Mammary epithelial cell (primary cell): Measurements from ENCODE around the gene THAP4.
"Not testable (repeated sequence)": the region's sequence is repeated elsewhere in the genome, so short reads cannot be mapped to it uniquely, and the experiment has no call there.

ENCODE experiments used
- CTCF ChIP-seq, 2 donors: IDR thresholded peaks in 1 of 2; conservative IDR thresholded peaks in 1 of 2; 2 replicates each; pipeline ENCODE4 v1.5.1; 2011 to 2012; ENCODE audit warnings: inconsistent platforms in 2 of 2, low read length in 2 of 2, mild to moderate bottlenecking in 2 of 2, control low read depth in 1 of 2, low read depth in 1 of 2; ENCODE audit not compliant: insufficient read depth in 1 of 2; ENCODE audit errors: extremely low read depth in 1 of 2
- EZH2 ChIP-seq: IDR thresholded peaks from 2 replicates; pipeline ENCODE4 v1.6.1; 2012; ENCODE audit warnings: low read length, inconsistent platforms, borderline replicate concordance

DNA sequence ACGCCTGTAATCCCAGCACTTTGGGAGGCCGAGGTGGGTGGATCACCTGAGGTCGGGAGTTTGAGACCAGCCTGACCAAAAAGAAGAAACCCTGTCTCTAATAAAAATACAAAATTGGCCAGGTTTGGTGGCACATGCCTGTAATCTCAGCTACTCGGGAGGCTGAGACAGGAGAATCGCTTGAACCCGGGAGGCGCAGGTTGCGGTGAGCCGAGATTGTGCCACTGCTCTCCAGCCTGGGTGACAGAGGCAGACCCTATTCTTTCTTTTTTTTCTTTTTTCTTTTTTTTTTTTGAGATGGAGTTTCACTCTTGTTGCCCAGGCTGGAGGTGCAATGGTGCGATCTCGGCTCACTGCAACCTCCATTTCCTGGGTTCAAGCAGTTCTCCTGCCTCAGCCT, 70.9 kb downstream of the THAP4 start:
- TF ChIP-seq CTCF (conservative IDR thresholded peaks at IDR 0.05 in 1 of 2, IDR thresholded peaks at IDR 0.05 in 1 of 2; ENCODE audit: extremely low read depth in 1 of 2, insufficient read depth in 1 of 2, low read depth in 1 of 2, low read length in 2 of 2); EZH2: not testable (repeated sequence)
